HepG2 (cell line): ENCODE data around the gene CDH12. TPM values are rescaled to one million over a fixed set of nuclear protein-coding genes. Genes with fewer than 3 reads are reported as not detected.
A peak's percentile ranks its signal among the peaks of the same experiment; 100 is the strongest.

Experiments
- ATAC-seq: fragments of 200-7000 bp; cut with Tn5 transposase; 3 replicates; pipeline ENCODE4 v1.9.1; 2020; ENCODE audit warnings: mild to moderate bottlenecking, moderate library complexity
- BruUV-seq: library from RNA; stranded (reverse); fragments of 400-500 nt; replicated peaks from 2 replicates; lab custom pipeline; 2021; lab: Mats Ljungman, UMichigan
- CTCF ChIA-PET: fragments of 300-600 bp; formaldehyde crosslinking; extraction: SDS; loops from one replicate; lab custom pipeline; 2021; ENCODE audit warnings: low total read pairs, inconsistent platforms, low intra/inter-chr PET ratio; lab: Yijun Ruan, JAX
- POLR2A ChIA-PET: fragments of 350-600 bp; sonication (Branson Sonifier 250); formaldehyde crosslinking; loops from one replicate; lab custom pipeline; 2020; ENCODE audit warnings: antibody characterized with exemption, inconsistent platforms; lab: Yijun Ruan, JAX
- DNase-seq: peaks from one replicate; pipeline ENCODE4 v3.0.0-alpha.2; 2015; ENCODE audit warnings: low spot score
- FAIRE-seq: peaks from 3 replicates; lab custom pipeline; 2011; peaks lifted over from hg19 to GRCh38; lab: Jason Lieb, UNC
- H2AFZ ChIP-seq: one replicate; pipeline ENCODE4 v1.6.1; 2011; ENCODE audit warnings: low read length, inconsistent platforms
- H3K27ac ChIP-seq: fragments of 300-600 bp; 3 replicates; pipeline ENCODE4 v1.8.0; 2011; ENCODE audit warnings: mixed run types, mild to moderate bottlenecking, mixed read lengths, low read length, inconsistent platforms; ENCODE audit not compliant: insufficient read depth; ENCODE audit errors: extremely low read length
- H3K27me3 ChIP-seq, 2 experiments: fragments of 200-600 bp in 1 of 2; 2 replicates in 1 of 2; 3 replicates in 1 of 2; pipeline versions ENCODE4 v1.6.0 to v1.8.0; 2011; ENCODE audit warnings: low read length in 2 of 2, mild to moderate bottlenecking in 2 of 2, moderate library complexity in 2 of 2, inconsistent platforms in 1 of 2; ENCODE audit not compliant: insufficient read depth in 2 of 2, control insufficient read depth in 1 of 2
- H3K36me3 ChIP-seq, 2 experiments: fragments of 200-600 bp in 1 of 2; replicated peaks in 1 of 2; 2 replicates in 1 of 2; 3 replicates in 1 of 2; pipeline versions ENCODE4 v1.5.1 to v1.8.0; 2011; ENCODE audit warnings: low read length in 2 of 2, inconsistent platforms in 1 of 2; ENCODE audit not compliant: insufficient read depth in 2 of 2, control insufficient read depth in 1 of 2
- H3K4me1 ChIP-seq: 2 replicates; pipeline ENCODE4 v1.5.1; 2012; ENCODE audit warnings: low read length, inconsistent platforms; ENCODE audit not compliant: insufficient read depth
- H3K4me2 ChIP-seq: 2 replicates; pipeline ENCODE4 v1.6.0; 2011; ENCODE audit warnings: low read depth, low read length, inconsistent platforms
- H3K4me3 ChIP-seq, 3 experiments: fragments of 200-600 bp in 1 of 3; sonication (generic), shearing (Covaris generic) in 1 of 3; replicated peaks in 1 of 3; 2 replicates each; pipeline ENCODE4 v1.5.1; 2011 to 2016; ENCODE audit warnings: low read length in 3 of 3, inconsistent platforms in 2 of 3, low read depth in 2 of 3, mild to moderate bottlenecking in 2 of 3, control low read depth in 1 of 3, mixed read lengths in 1 of 3; ENCODE audit not compliant: insufficient read depth in 1 of 3
- H3K79me2 ChIP-seq: one replicate; pipeline ENCODE4 v1.6.1; 2011; ENCODE audit warnings: low read length, inconsistent platforms; ENCODE audit not compliant: insufficient read depth
- H3K9ac ChIP-seq: 2 replicates; pipeline ENCODE4 v1.6.0; 2011; ENCODE audit warnings: mild to moderate bottlenecking, low read depth, low read length, inconsistent platforms; ENCODE audit not compliant: insufficient read depth
- H3K9me3 ChIP-seq: 2 replicates; pipeline ENCODE4 v1.5.1; 2012; ENCODE audit warnings: mild to moderate bottlenecking, low read length
- H4K20me1 ChIP-seq: 2 replicates; pipeline ENCODE4 v1.6.0; 2011; ENCODE audit warnings: inconsistent platforms, mild to moderate bottlenecking, low read length, moderate library complexity; ENCODE audit not compliant: insufficient read depth
- HNF4A ChIP-seq: sonication (generic); formaldehyde crosslinking; IDR thresholded peaks from 2 replicates; pipeline ENCODE4 v1.4.0; 2020; ENCODE audit warnings: missing genetic modification reagents
- MAFF ChIP-seq: IDR thresholded peaks from 2 replicates; pipeline ENCODE4 v1.6.1; 2011; ENCODE audit warnings: low read depth, low read length, improper control_type of control experiment
- MAFK ChIP-seq, 2 experiments: IDR thresholded peaks in 1 of 2; conservative IDR thresholded peaks in 1 of 2; 2 replicates each; pipeline ENCODE4 v1.6.1; 2011; ENCODE audit warnings: improper control_type of control experiment in 2 of 2, low read length in 2 of 2
- NCOA2 ChIP-seq: sonication (generic); formaldehyde crosslinking; IDR thresholded peaks from 2 replicates; pipeline ENCODE4 v1.8.0; 2022; ENCODE audit warnings: inconsistent platforms
- PAF1 ChIP-seq: IDR thresholded peaks from 2 replicates; pipeline ENCODE4 v1.6.1; 2016; ENCODE audit warnings: missing genetic modification reagents, missing compliant biosample characterization
- PHF21A ChIP-seq: sonication (generic); formaldehyde crosslinking; IDR thresholded peaks from 2 replicates; pipeline ENCODE4 v1.5.0; 2020; ENCODE audit warnings: mild to moderate bottlenecking, missing genetic modification reagents
- SMAD3 ChIP-seq: sonication (generic); formaldehyde crosslinking; IDR thresholded peaks from 2 replicates; pipeline ENCODE4 v1.4.0; 2020; ENCODE audit warnings: missing genetic modification reagents
- ZNF329 ChIP-seq: sonication (generic); formaldehyde crosslinking; IDR thresholded peaks from 2 replicates; pipeline ENCODE4 v1.9.0; 2021; ENCODE audit warnings: low read depth, mild to moderate bottlenecking, missing genetic modification reagents
- ZNF451 ChIP-seq: sonication (generic); formaldehyde crosslinking; IDR thresholded peaks from 2 replicates; pipeline ENCODE4 v1.5.0; 2020; ENCODE audit warnings: mild to moderate bottlenecking, missing genetic modification reagents
- ZNF543 ChIP-seq: sonication (generic); formaldehyde crosslinking; IDR thresholded peaks from 2 replicates; pipeline ENCODE4 v1.4.0; 2020; ENCODE audit warnings: mild to moderate bottlenecking, missing genetic modification reagents
- ZNF7 ChIP-seq: IDR thresholded peaks from 2 replicates; pipeline ENCODE4 v1.6.1; 2016; ENCODE audit warnings: missing biosample characterization, missing genetic modification reagents
- ZNF709 ChIP-seq: sonication (generic); formaldehyde crosslinking; IDR thresholded peaks from 2 replicates; pipeline ENCODE4 v1.5.0; 2020; ENCODE audit warnings: mild to moderate bottlenecking, missing genetic modification reagents
- in situ Hi-C: cut with HindIII; loops from 2 replicates; pipeline ENCODE4 v1.10.0; 2017; ENCODE audit warnings: low pct_unique_long_range_greater_than_20kb; ENCODE audit not compliant: extremely low pct_ligation_motif_present
- intact Hi-C: fragments of 100-400 bp; cut with micrococcal nuclease; formaldehyde crosslinking; loops from one replicate; pipeline ENCODE4 v1.10.0; 2022; ENCODE audit not compliant: unreplicated experiment
- polyA plus RNA-seq, 8 experiments: library from polyadenylated mRNA; depleted of rRNA in 3 of 8; stranded (reverse) in 7 of 8; unstranded in 1 of 8; fragments of >200 nt; fragmentation: Illumina TruSeq in 4 of 8; extraction: Trizol in 4 of 8; gene quantifications; 2 replicates each; pipeline versions ENCODE4 v1.2.1 to v1.2.3, GENCODE V29; 2011 to 2016; ENCODE audit warnings: low read depth in 4 of 8, missing spikeins in 1 of 8, mixed read lengths in 1 of 8; ENCODE audit not compliant: insufficient read depth in 1 of 8
- total RNA-seq, 5 experiments: library from RNA; depleted of rRNA; stranded (reverse); fragments of >200 nt; fragmentation: Illumina TruSeq; extraction: Trizol; gene quantifications; 2 replicates each; pipeline ENCODE4 v1.2.3, GENCODE V29; 2016; ENCODE audit warnings: low read depth in 1 of 5
- TF ChIP-seq, protein P1 (sequence below): IDR thresholded peaks from 2 replicates; pipeline ENCODE4 v1.6.1; 2012; ENCODE audit warnings: low read length, improper control_type of control experiment
- TF ChIP-seq, protein P2 (sequence below): sonication (generic); formaldehyde crosslinking; IDR thresholded peaks from 2 replicates; pipeline ENCODE4 v1.8.1; 2023; ENCODE audit warnings: mild to moderate bottlenecking, missing genetic modification reagents
- TF ChIP-seq, protein P3 (sequence below): sonication (generic); formaldehyde crosslinking; IDR thresholded peaks from 2 replicates; pipeline ENCODE4 v1.5.1; 2020; ENCODE audit warnings: missing genetic modification reagents, mild to moderate bottlenecking, borderline replicate concordance

The CDH12 gene
- total and polyA plus RNA-seq, 2 of the 13 experiments (the other 11 are each of a cell fraction or from before 2014, with no cell fraction given), result not detected

GRCh38 chr5:22319798-22320197, 533.3 kb downstream of the CDH12 start (continued):
- TF ChIP-seq, protein P1, sequence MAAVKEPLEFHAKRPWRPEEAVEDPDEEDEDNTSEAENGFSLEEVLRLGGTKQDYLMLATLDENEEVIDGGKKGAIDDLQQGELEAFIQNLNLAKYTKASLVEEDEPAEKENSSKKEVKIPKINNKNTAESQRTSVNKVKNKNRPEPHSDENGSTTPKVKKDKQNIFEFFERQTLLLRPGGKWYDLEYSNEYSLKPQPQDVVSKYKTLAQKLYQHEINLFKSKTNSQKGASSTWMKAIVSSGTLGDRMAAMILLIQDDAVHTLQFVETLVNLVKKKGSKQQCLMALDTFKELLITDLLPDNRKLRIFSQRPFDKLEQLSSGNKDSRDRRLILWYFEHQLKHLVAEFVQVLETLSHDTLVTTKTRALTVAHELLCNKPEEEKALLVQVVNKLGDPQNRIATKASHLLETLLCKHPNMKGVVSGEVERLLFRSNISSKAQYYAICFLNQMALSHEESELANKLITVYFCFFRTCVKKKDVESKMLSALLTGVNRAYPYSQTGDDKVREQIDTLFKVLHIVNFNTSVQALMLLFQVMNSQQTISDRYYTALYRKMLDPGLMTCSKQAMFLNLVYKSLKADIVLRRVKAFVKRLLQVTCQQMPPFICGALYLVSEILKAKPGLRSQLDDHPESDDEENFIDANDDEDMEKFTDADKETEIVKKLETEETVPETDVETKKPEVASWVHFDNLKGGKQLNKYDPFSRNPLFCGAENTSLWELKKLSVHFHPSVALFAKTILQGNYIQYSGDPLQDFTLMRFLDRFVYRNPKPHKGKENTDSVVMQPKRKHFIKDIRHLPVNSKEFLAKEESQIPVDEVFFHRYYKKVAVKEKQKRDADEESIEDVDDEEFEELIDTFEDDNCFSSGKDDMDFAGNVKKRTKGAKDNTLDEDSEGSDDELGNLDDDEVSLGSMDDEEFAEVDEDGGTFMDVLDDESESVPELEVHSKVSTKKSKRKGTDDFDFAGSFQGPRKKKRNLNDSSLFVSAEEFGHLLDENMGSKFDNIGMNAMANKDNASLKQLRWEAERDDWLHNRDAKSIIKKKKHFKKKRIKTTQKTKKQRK, result no peak
- TF ChIP-seq ZNF329 (CRISPR knock-in tag), result no peak

- TF ChIP-seq MAFK (conservative IDR thresholded peaks at IDR 0.05 in 1 of 2, IDR thresholded peaks at IDR 0.05 in 1 of 2; ENCODE audit: low read length in 2 of 2), result peak; percentile 60 to 85
- TF ChIP-seq NCOA2 (CRISPR knock-in tag), result no peak
- TF ChIP-seq, protein P2, sequence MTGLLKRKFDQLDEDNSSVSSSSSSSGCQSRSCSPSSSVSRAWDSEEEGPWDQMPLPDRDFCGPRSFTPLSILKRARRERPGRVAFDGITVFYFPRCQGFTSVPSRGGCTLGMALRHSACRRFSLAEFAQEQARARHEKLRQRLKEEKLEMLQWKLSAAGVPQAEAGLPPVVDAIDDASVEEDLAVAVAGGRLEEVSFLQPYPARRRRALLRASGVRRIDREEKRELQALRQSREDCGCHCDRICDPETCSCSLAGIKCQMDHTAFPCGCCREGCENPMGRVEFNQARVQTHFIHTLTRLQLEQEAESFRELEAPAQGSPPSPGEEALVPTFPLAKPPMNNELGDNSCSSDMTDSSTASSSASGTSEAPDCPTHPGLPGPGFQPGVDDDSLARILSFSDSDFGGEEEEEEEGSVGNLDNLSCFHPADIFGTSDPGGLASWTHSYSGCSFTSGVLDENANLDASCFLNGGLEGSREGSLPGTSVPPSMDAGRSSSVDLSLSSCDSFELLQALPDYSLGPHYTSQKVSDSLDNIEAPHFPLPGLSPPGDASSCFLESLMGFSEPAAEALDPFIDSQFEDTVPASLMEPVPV (CRISPR knock-in tag), result no peak
- TF ChIP-seq ZNF543 (CRISPR knock-in tag), result no peak
- no peak for TF ChIP-seq PHF21A (CRISPR knock-in tag)
- no peak for TF ChIP-seq ZNF709
- peak; percentile 72 for TF ChIP-seq MAFF
- TF ChIP-seq SMAD3 (CRISPR knock-in tag), result no peak
- no peak for TF ChIP-seq ZNF7 (CRISPR knock-in tag)
- TF ChIP-seq HNF4A (CRISPR knock-in tag), result no peak
- no peak for TF ChIP-seq PAF1 (CRISPR knock-in tag)
- TF ChIP-seq, protein P3, sequence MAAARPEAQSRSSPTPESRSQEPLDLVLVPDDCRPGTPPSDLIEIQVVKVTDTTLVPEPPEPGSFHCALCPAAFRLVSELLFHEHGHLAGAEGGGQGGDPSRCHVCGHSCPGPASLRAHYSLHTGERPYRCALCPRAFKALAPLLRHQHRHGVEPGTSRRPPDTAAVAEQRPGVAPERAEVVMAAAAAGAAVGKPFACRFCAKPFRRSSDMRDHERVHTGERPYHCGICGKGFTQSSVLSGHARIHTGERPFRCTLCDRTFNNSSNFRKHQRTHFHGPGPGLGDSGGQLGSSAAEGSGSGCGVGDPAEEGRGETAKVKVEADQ (CRISPR knock-in tag), result no peak
- no peak for TF ChIP-seq ZNF451
- Histone ChIP-seq H2AFZ (no peak overlapping the region), H3K36me3 (no peaks in the 10 kb centered on the region), H3K4me2 (no peak overlapping the region), H3K79me2 (no peaks in the 10 kb centered on the region), H3K4me3 (no peak overlapping the region), H4K20me1 (no peaks in the 10 kb centered on the region), H3K9ac (no peak overlapping the region), H3K27me3 (no peaks in the 10 kb centered on the region), H3K27ac (no peak overlapping the region), H3K4me1 (no peaks in the 10 kb centered on the region), H3K9me3 (no peaks in the 10 kb centered on the region)
- no peak for FAIRE-seq
- no TSS peak for BruUV-seq
- CTCF ChIA-PET, result no interaction called here
- POLR2A ChIA-PET, result no interaction called here
- intact Hi-C loops, result no loop called here
- in situ Hi-C loops, result no loop called here
- no peak for ATAC-seq
- no peak for DNase-seq
Observed at GRCh38 chr5:22316294-22316693, 536.9 kb downstream of the CDH12 start.
